ENCODE data around the gene NOS2.

NOS2 gene

DNA sequence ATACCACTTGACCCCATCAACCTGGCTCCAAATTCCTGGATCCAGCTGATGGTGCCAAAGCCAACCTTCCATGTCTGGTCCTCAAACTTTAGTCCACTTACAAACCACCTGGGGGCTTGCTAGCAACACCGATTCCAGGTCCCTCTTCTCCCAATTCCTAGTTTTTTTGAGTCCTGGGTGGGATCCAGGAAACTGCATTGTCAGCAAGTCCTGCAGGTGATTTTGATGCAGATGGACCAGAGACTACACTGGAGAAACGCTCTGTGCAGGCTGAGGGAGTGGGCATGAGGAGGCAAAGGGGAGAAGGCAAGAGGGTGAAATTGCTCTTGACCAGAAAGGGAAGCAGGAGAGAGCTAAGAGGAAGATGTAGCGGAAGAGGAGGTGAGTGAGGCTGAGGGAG lies 21.0 kb upstream of the NOS2 start:
- TF ChIP-seq, protein P1, sequence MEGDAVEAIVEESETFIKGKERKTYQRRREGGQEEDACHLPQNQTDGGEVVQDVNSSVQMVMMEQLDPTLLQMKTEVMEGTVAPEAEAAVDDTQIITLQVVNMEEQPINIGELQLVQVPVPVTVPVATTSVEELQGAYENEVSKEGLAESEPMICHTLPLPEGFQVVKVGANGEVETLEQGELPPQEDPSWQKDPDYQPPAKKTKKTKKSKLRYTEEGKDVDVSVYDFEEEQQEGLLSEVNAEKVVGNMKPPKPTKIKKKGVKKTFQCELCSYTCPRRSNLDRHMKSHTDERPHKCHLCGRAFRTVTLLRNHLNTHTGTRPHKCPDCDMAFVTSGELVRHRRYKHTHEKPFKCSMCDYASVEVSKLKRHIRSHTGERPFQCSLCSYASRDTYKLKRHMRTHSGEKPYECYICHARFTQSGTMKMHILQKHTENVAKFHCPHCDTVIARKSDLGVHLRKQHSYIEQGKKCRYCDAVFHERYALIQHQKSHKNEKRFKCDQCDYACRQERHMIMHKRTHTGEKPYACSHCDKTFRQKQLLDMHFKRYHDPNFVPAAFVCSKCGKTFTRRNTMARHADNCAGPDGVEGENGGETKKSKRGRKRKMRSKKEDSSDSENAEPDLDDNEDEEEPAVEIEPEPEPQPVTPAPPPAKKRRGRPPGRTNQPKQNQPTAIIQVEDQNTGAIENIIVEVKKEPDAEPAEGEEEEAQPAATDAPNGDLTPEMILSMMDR (IDR thresholded peaks at IDR 0.05) = no peak
- DNase-seq (ENCODE audit: low spot score) = no peak
- Histone ChIP-seq H3K4me3 (no peak overlapping the region), H3K27ac (no peak overlapping the region)

DNA sequence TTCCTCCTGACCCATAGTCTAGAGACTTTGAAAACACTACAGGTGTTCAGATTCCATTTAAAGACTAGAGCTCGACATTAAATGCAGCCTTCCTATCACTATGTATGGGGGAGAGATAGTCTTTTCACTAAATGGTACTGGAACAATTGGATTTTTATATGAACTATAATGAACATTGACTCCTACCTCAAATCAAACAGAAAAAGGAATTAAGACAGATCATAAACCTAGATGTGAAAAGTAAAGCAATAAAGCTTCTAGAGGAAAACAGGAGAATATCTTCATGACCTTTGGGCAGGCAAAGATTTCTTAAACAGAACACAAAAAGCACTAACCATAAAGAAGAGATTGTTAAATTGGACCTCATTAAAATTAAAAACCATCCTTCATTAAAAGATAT lies 18.8 kb upstream of the NOS2 start:
- H3K27ac ChIP-seq = no peak overlapping the region
- H3K4me3 ChIP-seq = no peak overlapping the region
- TF ChIP-seq, protein P1 (IDR thresholded peaks at IDR 0.05) = no peak
- DNase-seq (ENCODE audit: low spot score) = no peak

DNA sequence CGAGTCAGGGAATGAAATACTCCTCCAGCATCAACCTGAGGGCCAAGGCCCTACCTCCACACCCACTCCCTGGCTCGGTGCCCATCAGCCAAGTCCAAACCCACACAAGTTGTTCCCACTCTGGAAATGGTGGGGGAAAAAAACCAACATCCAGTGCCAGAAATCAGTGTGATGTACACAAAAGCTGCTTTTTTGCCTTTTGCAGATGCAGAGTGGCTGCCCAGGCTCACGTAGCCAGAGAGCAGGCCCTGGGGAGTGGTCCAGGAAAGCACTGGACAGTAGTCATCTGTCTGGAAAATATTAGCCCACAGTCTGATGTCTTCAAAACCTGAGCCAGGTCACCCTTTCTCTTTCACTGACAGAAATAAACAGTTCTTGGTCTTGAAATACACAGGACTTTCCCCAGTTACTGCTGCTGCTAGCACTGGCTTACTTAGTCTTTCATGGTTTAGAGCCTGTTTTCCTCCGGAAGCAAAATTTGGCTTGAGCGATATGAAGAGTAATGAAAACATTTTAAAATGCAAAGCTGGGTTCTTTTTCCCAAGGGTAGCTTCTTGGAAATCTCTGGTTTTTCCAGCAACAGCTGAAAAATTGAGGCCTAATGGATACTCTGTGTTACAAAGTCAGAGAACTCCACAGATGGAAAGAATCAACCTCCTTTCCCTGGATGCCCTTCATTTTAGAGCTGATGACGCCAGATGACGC lies 18.2 kb upstream of the NOS2 start:
- Histone ChIP-seq H3K4me3 (no peak overlapping the region), H3K27ac (peak overlapping the region in 1 of 2 donors; percentile 40)
- no peak for DNase-seq (ENCODE audit: low spot score)
- TF ChIP-seq, protein P1 (IDR thresholded peaks at IDR 0.05) = no peak

DNA sequence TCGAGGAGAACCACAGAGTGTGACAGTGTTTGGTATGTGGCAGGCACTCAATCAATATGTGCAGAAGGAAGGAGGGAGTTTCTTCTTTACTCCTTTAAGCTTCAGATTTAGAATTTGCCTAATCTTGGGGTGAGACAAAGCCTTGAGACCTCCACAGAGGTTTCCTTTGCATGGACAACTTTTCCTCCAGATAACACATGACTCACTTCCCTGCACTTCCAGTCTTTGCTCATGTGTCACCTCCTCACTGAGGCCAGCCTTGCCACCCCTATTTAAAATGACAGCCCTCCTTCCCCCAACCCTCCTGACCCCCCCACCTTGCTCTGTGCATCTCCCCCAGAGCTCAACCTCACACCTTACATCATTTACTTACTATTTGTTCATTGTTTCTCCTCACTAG lies 17.4 kb upstream of the NOS2 start:
- TF ChIP-seq, protein P1 (IDR thresholded peaks at IDR 0.05) = no peak
- DNase-seq (ENCODE audit: low spot score) = no peak
- no peak overlapping the region for H3K4me3 ChIP-seq
- no peak overlapping the region for H3K27ac ChIP-seq

DNA sequence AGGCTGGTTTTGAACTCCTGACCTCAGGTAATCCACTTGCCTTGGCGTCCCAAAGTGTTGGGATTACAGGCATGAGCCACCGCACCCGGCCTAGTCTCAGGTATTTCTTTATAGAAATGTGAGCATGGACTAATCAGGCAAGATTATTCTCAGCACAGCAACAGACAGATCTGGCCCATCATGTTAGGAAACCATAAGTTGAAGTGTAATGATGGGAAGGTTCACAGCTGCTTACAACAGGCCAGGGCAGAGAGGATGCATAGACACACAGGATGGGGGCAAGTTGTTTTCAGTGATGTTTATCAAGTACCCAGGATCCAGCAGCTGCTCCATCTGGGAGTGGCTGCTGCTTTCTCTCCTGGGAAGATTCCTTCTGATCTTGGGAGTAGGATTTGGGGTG lies 16.6 kb upstream of the NOS2 start:
- DNase-seq (ENCODE audit: low spot score) = no peak
- no peak overlapping the region for H3K4me3 ChIP-seq
- TF ChIP-seq, protein P1 (IDR thresholded peaks at IDR 0.05) = no peak
- H3K27ac ChIP-seq = no peak overlapping the region

DNA sequence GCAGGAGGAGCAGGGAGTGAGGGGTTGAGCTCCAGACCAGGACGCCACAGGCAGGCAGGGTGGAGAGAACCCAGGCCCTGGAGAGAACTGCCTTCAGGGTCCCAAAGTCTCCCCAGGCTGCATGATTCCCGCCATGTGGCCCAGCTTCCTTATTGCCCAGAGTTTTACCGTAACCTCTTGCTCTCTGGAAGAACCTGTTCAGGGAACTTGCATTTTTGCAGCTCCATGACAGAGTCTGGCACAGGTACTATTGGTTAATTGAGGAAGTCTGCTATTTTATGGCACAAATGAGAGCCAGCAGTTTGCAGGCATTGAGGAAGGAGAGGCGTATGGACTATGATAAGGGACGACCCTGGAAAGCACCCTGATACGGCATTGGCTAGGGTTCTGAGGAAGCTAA lies 11.6 kb upstream of the NOS2 start:
- no peak overlapping the region for H3K27ac ChIP-seq

More for the DNA sequence above, 11.6 kb upstream of the NOS2 start:
- H3K4me3 ChIP-seq = no peak overlapping the region
- TF ChIP-seq, protein P1 (IDR thresholded peaks at IDR 0.05) = no peak
- no peak for DNase-seq (ENCODE audit: low spot score)
